Measurements from ENCODE around the gene FLNB. TPM values are rescaled to one million over a fixed set of nuclear protein-coding genes. Genes with fewer than 3 reads are reported as not detected.

The FLNB gene
- total RNA-seq, 3 donors from 2014 or later (not counting 1 experiment from before 2014, with no cell fraction given): 24.6 to 30.8 (median 26.6) TPM

- Histone ChIP-seq H3K36me3 (ENCODE audit: control insufficient read depth, insufficient read depth, low read length) (no peaks in the 10 kb centered on the region), H3K27me3 (ENCODE audit: control insufficient read depth, insufficient read depth, low read length) (no peaks in the 10 kb centered on the region), H3K27ac (ENCODE audit: low read length) (no peak overlapping the region), H3K9me3 (ENCODE audit: control insufficient read depth, insufficient read depth, low read length) (no peaks in the 10 kb centered on the region), H3K4me3 (ENCODE audit: low read length) (no peak overlapping the region), H3K4me1 (ENCODE audit: control insufficient read depth, insufficient read depth, low read length) (peaks cover 5% of the 10 kb centered on the region)
- Mint-ChIP-seq H3K4me1 (no peaks in the 10 kb centered on the region), H3K36me3 (no peaks in the 10 kb centered on the region), H3K4me3 (no peak overlapping the region), H3K27me3 (ENCODE audit: low read depth in 2 of 2) (no peaks in the 10 kb centered on the region), H3K27ac (no peak overlapping the region), H3K9me3 (no peaks in the 10 kb centered on the region)
- intact Hi-C loops (cut with micrococcal nuclease): no loop called here
- TF ChIP-seq, protein P1, sequence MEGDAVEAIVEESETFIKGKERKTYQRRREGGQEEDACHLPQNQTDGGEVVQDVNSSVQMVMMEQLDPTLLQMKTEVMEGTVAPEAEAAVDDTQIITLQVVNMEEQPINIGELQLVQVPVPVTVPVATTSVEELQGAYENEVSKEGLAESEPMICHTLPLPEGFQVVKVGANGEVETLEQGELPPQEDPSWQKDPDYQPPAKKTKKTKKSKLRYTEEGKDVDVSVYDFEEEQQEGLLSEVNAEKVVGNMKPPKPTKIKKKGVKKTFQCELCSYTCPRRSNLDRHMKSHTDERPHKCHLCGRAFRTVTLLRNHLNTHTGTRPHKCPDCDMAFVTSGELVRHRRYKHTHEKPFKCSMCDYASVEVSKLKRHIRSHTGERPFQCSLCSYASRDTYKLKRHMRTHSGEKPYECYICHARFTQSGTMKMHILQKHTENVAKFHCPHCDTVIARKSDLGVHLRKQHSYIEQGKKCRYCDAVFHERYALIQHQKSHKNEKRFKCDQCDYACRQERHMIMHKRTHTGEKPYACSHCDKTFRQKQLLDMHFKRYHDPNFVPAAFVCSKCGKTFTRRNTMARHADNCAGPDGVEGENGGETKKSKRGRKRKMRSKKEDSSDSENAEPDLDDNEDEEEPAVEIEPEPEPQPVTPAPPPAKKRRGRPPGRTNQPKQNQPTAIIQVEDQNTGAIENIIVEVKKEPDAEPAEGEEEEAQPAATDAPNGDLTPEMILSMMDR (IDR thresholded peaks at IDR 0.05): no peak
- WGBS (ENCODE audit: insufficient coverage): 82% methylated on average over 10 of the region's 10 CpGs
- no peak for ATAC-seq
- no peak for DNase-seq
Observed at GRCh38 chr3:58191361-58191991, 183.3 kb downstream of the FLNB start.

DNA sequence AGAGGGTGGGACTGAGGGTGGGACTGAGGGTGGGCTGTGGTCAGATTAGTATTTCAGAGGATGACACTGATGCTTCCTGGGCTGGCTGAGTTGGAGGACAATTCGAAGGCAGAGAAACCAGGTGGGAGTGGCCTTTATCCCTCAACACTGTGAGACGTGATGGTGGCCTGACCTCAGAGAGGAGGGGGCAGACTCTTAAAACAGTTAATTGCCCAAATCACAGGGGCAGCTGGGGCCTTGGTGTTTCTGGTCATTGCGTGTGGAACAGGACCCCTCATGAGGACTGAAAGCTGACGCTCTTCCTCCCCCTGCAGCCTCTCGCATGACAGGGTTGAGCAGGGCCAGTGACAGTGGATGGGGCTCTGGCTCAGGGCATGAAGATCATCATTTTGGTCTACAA, 183.8 kb downstream of the FLNB start:
- no peaks in the 10 kb centered on the region for H3K36me3 Mint-ChIP-seq
- H3K27me3 Mint-ChIP-seq (ENCODE audit: low read depth in 2 of 2): no peaks in the 10 kb centered on the region
- TF ChIP-seq, protein P1 (IDR thresholded peaks at IDR 0.05): no peak
- Histone ChIP-seq H3K36me3 (ENCODE audit: control insufficient read depth, insufficient read depth, low read length) (no peaks in the 10 kb centered on the region), H3K27ac (ENCODE audit: low read length) (no peak overlapping the region), H3K4me3 (ENCODE audit: low read length) (no peak overlapping the region), H3K9me3 (ENCODE audit: control insufficient read depth, insufficient read depth, low read length) (no peaks in the 10 kb centered on the region), H3K27me3 (ENCODE audit: control insufficient read depth, insufficient read depth, low read length) (no peaks in the 10 kb centered on the region), H3K4me1 (ENCODE audit: control insufficient read depth, insufficient read depth, low read length) (peaks cover 6% of the 10 kb centered on the region)
- intact Hi-C loops (cut with micrococcal nuclease): no loop called here
- H3K9me3 Mint-ChIP-seq: no peaks in the 10 kb centered on the region
- WGBS (ENCODE audit: insufficient coverage): 80% methylated on average over 5 of the region's 5 CpGs
- H3K4me3 Mint-ChIP-seq: no peak overlapping the region
- ATAC-seq (no peak), DNase-seq (no peak)
- no peaks in the 10 kb centered on the region for H3K4me1 Mint-ChIP-seq
- no peak overlapping the region for H3K27ac Mint-ChIP-seq

DNA sequence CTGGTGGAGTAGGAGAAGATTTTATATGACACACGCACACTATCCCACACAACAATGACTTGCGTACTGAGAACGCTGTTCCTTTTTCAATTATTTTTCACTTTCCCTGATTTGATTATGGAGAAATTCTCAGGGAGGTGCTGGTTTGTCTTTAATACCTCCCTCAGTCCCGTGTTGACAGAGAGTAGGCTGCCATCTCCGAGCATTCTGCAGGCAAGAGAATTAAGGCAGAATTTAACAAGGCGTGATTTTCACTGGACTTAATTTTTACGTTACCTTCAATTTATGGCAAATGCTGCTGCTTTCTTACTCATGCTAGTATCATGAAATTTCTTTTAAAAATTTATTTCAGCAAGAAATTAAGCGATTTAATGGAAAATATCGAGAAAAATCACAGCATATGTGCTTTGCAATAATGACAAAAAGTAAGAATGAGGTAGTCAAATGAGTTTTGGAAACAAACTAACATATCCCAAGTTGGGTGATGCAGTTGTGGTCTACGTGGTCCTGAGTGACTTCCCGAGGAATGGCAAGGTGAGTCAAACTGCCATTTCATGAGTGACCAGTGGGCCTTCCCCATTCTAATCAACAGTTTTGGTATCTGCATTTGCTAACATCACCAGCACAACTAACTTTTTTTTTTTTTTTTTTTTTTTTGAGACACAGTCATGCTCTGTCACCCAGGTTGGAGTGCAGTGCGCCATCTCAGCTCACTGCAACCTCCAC, 185.6 kb downstream of the FLNB start:
- Histone ChIP-seq H3K36me3 (ENCODE audit: control insufficient read depth, insufficient read depth, low read length) (no peaks in the 10 kb centered on the region), H3K4me3 (ENCODE audit: low read length) (no peak overlapping the region), H3K27me3 (ENCODE audit: control insufficient read depth, insufficient read depth, low read length) (no peaks in the 10 kb centered on the region), H3K27ac (ENCODE audit: low read length) (no peak overlapping the region), H3K9me3 (ENCODE audit: control insufficient read depth, insufficient read depth, low read length) (no peaks in the 10 kb centered on the region), H3K4me1 (ENCODE audit: control insufficient read depth, insufficient read depth, low read length) (peaks cover 9% of the 10 kb centered on the region)
- Mint-ChIP-seq H3K4me3 (no peak overlapping the region), H3K27me3 (ENCODE audit: low read depth in 2 of 2) (no peaks in the 10 kb centered on the region), H3K9me3 (no peaks in the 10 kb centered on the region), H3K36me3 (no peaks in the 10 kb centered on the region), H3K4me1 (no peaks in the 10 kb centered on the region), H3K27ac (no peak overlapping the region)
- ATAC-seq: no peak
- no peak for DNase-seq
- WGBS (ENCODE audit: insufficient coverage): 87% methylated on average over 9 of the region's 12 CpGs
- intact Hi-C loops (cut with micrococcal nuclease): no loop called here
- TF ChIP-seq, protein P1 (IDR thresholded peaks at IDR 0.05): no peak
